ENCODE data around the gene ATG2A. TPM values are rescaled to one million over a fixed set of nuclear protein-coding genes. Genes with fewer than 3 reads are reported as not detected.

ATG2A gene
- total RNA-seq, 1 experiment from 2014 or later: 6.0 TPM

DNA sequence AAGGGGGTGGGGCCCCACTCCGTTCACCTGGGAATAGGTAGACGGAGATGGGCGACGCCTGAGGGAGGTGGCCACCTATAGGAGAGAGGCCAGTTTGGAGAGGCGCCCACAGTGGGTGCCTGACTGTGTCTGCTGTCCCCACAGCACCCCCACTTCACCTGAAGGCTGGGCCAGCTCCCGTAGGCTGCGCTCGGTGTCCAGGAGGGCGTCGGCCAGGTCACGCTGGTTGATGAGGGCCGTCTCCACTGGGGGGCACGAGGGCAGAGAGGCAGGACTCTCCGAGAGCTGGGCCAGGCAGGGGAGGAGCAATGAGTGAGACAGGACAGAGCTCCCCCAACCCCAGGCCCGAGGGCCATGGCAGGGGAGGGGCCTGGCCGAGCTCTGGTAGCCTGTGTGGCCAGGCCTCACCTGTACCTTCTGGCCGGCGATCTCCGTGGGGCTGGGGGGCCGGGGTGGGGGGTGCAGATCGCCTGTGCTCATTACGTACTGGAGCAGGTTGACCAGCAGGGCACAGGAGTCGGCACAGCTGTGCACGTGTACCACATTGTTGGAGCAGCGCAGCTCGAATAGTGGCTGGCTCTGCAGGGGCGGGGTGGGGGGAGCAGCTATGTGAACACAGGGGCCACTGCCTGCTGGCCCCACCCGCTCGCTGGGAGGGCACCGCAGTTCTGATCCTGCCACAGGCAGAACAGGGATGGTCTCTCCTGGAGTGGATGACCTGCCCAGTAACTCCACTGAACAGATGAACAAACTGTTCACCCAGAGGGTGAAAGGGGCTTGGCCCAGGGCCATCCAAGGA lies 14.7 kb downstream of the ATG2A start:
- no peak for DNase-seq (ENCODE audit: low spot score)

DNA sequence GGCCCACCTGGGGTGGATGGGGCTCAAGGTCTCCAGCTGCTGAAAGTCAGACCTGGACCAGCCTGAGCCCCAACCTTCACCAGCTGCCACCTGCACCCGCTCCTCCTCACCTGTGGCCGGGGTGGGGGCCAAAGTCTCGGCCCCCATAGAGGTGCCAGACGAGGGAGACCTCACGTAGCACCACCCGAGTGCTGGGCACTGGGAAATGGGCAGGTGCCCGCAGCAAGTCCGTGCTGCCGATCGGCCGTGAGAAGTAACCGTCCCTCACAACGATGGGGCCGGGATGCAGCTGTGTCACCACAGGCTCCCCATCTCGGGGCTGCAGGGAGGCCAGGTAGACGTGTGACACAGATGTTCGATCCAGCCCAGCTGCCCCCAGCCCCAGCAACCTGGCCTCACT lies 16.2 kb downstream of the ATG2A start:
- DNase-seq (ENCODE audit: low spot score): no peak

DNA sequence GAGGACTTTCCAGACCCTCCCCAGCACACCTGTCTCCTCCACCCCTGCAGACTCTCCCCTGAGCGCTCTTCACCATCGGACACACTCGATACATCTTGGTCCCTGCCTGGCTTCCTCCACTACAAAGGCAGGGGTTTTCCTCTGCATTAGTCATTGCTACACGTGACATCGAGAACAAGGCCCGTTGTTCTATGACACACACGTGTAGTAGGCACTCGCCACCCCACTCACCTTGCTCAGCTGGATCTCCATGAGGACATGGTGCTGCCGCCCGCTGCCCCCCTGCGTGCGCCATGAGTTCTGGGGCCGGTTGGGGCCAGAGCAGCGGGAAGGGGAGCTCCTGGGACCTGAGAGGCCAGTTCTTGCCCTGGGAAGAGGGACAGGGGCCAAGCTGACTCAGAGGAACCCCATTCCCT lies 16.7 kb downstream of the ATG2A start:
- DNase-seq (ENCODE audit: low spot score): no peak

DNA sequence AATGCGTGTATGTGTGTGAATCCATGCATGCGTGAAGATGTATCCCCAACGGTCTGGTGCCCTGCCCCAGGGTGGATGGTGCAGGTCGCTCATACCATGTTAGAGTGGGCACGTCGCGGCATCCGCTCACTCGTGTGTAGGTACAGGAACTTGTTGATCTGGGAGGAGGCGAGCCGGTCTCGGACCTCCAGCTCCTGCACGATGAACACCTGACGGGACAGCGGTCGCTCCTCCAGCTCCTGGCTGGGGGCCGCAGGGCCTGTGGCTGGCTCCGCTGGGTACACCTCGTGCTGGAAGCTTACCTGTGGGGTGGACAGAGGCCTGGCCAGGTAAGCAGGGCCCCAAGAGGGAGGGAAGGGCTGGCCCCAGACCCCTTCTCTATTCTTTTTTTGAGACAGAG lies 18.5 kb downstream of the ATG2A start:
- no peak for DNase-seq (ENCODE audit: low spot score)

DNA sequence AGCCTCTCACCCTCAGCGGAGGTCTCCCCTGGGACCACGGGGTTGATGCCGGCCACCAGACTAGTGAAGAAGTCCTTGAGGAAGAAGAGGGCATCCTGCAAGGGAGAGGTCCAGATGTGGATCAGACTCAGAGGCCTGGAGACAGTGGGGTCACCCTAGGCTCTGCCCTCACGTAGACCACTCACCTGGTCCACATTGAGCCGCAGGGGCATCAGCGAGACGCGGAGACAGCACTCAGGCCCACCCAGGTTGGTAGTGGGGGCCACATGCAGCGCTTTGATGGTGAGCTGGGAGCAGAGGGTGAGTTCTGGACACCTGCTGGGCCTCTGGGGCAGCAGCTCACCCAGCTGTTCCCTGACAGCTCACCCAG lies 18.9 kb downstream of the ATG2A start:
- DNase-seq (ENCODE audit: low spot score): no peak

DNA sequence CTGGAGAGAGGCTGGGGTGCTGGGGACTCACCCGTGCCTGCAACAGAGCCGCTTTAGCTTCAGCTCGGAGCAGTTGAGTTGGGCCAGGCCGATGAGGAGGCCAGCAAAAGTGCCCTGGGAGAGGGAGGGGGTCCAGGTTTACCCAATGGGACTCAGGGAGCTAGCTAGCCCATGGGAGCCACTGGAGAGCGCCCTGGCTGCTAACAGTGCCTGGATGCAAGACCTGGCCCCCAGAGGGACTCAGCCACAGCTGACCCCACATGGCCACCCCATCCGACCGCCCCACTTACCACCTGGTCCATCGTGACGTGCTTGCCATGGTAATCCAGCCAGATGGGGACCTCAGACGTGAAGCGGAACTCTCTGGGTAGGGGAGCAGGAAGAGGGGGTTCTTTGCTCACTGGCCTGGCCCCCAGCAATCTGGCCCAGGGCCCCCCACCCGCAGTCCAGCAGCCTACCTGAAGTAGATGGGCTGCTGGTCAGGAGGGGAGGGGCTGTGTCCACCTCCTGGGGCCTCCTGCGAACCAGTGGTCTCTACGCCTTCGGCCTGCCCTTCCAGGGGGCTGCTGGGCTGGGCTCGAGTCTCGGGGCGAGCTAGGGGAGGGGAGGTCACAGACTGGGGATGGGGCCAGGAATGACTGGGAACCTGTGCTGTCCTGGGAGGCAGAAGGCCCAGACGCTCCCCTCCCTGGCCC lies 19.5 kb downstream of the ATG2A start:
- no peak for DNase-seq (ENCODE audit: low spot score)

DNA sequence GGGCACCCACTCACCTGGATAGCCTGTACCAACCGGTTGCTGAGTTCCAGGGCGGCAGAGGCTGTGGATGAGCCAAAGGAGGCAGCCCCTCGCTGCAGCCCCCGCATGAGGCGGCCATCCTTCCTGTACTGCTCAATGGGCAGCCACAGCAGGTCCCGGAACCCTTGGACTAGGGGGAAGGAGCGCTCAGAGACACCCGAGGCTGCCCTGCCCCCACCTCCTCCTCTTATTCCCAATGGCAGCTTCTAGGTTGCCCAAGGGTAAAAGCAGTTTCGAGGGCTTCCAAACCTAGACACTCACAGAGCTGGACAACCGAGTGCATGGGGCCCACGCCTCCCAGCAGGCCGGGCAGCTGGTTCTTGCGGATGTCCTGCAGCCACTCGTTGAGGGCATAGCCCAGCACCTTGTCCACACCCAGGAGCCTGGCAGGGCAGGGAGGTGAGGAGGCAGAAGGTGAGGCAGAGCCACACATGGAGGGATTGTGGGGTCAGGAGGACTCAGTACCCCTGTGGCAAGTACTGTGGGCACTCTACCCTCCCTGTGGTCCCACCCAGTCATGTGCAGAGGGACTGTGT lies 20.5 kb downstream of the ATG2A start:
- DNase-seq (ENCODE audit: low spot score): no peak

DNA sequence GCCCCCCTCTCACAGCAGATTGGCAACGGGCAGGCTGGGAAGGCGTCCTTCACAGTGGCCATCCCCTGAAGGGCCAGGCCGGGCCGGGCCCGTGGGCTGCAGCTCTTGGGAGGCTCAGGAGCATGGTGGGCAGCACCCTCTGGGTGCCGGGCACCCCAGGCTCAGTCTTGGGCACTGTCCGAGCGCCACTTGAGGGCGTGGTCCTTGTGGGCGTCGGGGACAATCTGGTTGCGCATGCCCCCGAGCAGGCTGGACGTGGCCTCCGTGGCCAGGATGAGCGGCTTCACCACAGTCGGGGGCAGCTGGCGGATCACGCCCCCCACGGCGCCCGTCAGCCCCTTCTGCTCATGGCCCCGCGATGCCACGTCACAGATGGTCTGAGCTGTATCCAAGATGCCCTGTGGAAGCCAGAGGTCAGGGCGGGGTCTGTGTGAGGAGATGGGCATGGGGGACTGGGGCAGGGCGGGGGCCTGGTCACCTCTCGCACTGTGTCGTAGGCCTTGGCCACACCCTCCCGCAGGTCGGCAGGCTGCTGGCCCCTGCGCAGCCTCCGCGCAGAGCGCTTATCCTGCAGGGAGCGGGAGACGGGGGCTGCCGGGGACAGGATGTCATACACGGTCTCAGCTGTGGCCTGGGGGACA lies 22.1 kb downstream of the ATG2A start:
- no peak for DNase-seq (ENCODE audit: low spot score)

DNA sequence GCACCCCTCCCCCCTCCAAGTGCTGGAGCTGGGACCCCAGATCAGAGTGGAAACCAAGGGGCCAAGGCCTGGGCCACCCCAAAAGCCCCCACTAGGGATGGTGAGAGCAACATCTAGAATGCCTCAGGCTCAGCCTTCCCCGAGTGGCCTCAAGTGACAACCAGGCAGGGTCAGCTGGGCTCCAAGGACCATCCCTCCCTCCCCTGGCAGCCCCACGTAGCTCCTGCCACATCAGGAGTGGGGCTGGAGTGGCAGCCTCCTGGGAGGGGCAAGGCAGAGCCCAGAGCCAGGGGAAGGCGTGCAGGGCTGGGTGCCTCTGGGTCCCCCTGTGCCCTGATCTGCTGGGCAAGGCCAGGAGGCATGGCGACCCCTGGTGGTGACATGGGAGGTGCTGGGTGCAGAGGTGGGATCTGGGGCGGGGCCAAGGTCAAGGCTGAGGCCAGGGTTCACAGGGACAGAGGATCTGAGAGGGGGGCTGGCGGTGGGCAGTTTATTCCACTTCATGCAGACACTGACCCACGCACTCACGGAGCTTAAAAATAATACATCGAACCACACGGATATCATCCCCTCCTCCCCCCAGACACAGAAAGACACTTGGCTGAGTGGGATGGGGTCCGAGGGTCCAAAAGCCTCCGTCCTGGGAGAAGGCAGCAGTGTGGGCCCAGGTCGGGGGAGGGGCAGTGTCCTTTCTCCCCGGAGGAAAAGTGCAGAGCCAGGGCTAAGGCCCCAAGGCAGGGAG lies 22.8 kb downstream of the ATG2A start:
- DNase-seq (ENCODE audit: low spot score): peak; percentile 68

DNA sequence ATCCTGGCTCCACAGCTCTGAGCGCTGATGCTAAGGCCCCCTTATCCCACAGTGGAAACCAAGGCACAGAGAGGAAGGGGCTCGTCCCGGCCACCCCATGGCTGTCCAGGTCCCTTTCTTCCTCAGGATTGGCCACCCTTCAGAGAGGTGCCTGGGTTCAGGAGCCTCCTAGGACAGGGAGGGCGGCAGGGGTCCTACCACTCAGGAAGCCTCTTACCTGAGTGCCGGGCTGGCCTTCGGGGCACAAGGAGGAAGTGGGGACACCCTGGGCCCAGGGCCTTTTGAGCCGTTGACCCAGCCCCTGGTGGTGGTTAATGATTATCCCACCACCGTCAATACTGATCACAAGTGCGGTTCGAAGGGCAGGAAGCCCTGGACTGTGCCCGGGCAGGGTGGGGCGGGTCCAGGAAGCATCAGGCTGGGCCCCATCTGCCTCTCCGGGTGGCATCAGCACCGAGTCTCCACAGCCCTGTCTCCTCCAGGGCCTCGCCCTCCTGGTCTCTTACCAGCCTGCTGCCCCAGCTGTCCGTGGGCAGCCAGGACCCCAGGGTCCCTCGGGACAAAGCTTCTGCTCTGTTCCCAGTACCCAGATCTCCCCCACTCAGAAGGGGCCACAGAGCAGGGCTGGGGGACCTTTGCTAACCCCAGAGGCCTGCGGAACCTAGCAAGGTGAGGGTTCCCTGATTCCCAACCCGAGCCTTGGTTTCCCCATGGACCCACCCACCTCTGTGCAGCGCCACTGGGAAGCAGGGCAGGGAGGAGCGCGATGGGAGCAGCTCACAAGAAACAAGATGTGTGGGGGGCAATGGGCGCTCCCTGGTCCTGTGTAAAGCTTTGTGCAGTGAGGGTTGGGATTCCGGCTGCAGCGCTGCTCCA lies 23.6 kb downstream of the ATG2A start:
- DNase-seq (ENCODE audit: low spot score): no peak

DNA sequence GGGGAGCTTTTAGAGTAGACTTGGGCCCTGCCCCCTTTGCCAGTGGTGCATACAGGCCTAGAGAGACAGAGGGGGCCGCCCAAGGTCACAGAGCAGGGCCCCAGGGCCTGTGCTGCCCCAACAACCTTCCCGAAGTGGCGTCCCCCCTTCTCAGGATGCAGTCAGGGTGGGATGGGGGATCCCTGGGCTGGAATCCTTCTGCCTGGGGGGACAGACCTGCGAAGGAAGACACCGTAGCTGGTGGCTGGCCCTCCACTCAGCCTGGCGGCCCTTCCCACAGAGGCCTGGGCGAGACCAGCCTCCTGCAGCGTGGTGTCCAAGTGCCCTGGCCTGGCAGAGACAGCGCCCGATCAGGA lies 24.2 kb downstream of the ATG2A start:
- no peak for DNase-seq (ENCODE audit: low spot score)

DNA sequence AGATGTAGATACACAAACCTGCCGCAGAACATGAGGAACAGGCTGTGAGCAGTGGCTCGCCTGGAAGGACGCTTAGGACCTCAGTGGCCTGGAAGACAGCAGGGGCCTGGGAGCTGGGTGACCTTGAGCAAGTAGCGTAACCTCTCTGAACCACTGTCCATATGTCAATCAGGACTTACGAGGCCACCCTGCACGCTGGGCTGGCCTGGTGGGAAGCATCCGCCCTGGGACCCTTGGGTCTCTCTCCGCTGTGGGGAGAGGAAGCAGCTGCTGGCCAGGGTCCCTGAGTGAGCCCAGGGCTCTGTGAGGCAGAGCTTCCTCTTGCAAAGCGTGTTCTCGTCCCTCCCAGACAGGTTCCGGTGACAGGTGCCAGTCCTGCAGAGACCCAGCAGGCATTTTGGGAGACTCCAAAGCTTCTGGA lies 24.6 kb downstream of the ATG2A start:
- DNase-seq (ENCODE audit: low spot score): no peak

DNA sequence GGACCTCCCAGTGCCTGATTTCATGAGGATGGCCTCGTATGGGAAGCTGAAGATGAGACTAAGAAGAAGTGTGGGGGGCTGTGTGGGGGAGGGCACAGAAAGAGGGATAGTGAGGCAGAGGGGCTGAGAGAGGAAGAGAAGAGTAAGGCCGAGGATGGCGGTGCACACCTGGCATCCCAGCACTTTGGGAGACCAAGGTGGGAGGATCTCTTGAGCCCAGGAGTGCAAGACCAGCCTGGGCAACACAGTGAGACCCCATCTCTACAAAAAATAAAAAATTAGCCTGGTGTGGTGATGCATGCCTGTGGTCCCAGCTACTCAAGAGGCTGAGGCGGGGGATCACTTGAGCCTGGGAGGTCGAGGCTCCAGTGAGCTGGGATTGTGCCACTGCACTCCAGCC lies 25.1 kb downstream of the ATG2A start:
- no peak for DNase-seq (ENCODE audit: low spot score)

DNA sequence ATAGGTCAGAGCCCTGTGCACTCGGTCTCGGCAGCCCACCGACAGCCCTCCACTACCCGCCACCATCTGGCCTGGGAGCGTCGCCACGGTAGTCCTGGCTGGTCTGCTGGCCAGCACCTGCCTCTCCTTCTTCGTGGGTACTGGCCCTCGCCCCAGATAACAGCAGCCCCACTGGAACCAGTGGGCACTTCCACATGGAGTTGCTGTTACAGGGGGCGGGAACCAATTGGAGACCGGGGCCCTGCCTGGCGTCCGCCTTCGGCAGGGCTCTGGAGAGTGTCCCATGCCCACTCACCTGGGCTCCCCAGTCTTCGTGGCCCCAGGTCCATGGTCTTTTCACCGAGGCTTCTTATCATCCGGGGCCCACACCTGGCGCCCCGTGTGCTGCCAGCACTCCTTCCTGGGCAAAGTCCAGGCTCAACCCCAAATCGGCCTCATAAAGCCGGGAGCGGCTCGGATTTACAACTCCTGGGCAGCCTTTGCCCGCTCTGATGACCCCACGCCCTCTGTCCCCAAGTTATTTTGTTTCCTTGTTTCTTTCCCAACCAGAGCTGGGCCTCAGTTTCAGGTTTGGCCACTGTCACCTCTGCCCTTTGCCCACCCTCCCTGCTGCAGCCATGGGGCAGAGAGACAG lies 25.7 kb downstream of the ATG2A start:
- no peak for DNase-seq (ENCODE audit: low spot score)

DNA sequence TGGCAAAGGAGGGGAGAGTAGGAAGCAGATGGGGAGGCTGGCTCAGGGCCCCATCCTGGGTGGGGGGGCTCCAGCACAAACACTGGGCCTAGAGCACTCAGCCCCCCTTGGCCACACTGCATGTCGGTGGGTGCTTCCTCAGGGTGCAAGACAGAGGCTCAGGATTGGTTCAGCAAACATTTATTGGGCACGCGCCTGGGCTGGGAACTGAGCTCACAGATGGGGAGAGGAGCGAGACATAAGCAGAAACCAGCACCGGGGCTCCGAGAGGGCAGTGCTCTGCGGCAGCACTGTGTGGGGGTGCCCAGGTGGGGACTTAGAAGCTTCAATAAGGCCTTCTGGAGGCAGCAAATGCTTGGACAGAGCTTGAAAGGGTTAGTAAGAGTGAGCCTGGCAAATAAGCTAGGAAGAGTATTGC lies 26.5 kb downstream of the ATG2A start:
- DNase-seq (ENCODE audit: low spot score): no peak

DNA sequence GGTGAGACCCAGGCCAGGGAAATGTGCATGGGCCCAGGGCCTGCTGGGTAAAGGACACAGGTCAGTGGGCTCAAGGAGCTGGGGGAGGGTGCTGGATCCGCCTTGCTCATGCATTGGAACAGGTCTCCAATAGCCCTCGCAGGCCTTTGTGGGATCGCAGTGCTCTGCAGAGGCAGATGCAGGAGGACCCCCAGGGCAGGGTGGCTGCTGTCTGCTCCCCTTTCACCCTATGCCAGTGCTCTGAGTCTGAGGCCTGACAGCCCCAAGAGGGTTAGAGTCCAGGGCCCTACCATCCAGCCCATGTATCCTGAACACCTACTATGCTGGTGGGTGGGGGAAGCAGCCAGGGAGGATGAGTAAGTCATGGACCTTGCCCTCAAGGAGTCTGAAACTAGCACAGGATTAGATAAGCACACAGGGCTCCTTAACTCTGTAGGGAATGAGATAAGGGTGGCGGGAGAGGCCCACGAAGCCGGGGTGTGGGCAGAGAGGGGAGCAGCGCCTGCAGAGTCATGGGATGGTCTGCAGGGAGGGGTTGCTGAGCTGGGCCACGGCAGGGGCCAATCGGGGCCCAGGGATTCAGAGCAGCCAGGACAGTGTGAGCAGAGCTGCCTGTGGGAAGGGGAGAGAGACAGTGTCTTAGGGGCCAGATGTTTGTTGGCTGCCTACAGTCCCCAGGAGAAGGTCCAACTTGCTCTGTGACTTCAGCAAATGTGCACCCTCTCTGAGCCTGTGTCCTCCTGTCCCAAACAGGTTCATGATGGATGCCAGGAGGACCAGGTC lies 28.1 kb downstream of the ATG2A start:
- DNase-seq (ENCODE audit: low spot score): no peak

DNA sequence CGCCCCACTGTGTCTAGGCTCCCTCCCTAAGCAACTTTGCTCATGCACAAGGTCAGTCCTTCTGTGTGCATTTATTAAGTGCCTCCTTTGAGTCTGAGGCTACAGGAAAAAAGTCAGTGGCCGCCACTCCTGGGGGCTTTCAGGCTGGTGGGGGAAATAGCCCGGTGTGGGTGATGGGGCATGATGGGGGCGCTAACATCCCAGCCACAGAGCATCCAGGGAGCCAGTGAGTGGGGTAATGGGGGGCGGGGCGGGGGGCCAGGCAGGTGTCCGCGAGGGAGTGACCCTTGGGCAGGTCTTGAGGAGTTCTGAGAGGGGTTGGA lies 28.6 kb downstream of the ATG2A start:
- DNase-seq (ENCODE audit: low spot score): no peak

DNA sequence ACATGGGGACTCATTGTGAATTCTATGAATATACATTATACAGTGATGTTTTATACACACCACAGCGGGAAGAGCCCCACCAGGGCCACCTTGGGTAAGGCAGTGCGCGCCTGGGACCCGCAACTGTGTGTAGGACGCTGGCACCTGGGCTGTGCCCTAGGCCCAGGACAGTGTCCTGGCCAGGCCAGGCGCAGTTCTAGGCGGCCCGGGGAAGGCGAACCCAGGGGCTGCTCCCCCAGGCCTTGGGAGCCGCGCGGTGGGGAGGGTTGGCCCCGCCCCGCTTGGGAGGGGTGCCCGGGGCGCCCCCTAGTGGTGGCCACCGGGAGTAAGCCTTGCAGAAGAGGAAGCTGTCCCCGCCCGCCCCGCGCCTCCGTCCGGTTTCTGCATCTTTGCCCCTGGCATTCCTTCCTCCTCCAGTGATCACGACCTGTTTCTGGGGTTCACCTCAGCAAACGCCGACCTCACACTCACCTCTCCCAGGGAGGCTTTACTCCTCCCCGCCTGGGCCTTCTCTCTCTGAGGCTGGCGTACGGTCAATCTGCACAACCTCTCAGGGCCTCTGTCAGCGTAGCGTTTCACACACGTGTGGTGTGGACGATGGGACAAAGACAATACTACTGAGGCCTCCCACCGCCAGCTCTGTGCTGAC lies 29.1 kb downstream of the ATG2A start:
- no peak for DNase-seq (ENCODE audit: low spot score)

DNA sequence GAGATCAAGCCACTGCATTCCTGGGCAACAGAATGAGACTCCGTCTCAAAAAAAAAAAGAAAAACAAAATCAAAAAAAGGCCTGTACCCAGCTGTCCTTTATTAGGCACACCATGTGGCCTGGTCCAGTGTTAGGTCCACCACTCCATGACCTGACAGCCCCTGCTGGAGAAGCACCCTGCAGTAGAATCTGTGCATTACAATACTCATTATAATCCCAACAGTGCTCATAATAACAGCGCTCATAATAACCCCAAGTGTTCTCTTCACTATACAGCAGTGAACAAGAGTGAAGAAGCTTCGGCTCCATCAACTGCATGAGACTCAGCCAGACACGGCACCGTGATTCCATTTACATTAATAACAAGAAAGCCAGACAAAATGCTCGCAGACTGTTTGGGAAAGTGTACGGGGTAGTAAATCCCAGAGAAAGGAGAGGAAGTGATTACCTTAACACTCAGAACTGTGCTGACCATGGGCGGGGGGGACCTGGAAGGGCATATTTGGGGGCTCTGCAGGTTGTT lies 29.7 kb downstream of the ATG2A start:
- no peak for DNase-seq (ENCODE audit: low spot score)
